ENCODE results near the gene STAC3.

Gene STAC3

GRCh38 chr12:57210461-57210860, 40.5 kb downstream of the STAC3 start:
- no peak for DNase-seq

- DNase-seq, result no peak
Measured at GRCh38 chr12:57209916-57210315, 41.1 kb downstream of the STAC3 start.

GRCh38 chr12:57208631-57209282, 42.2 kb downstream of the STAC3 start:
- no peak for DNase-seq

- DNase-seq, result no peak
Measured at GRCh38 chr12:57207731-57208630, 43.0 kb downstream of the STAC3 start.

GRCh38 chr12:57205931-57206330, 45.1 kb downstream of the STAC3 start:
- DNase-seq, result no peak

GRCh38 chr12:57205186-57205585, 45.8 kb downstream of the STAC3 start:
- no peak for DNase-seq

- DNase-seq, result no peak
Measured at GRCh38 chr12:57204454-57204853, 46.5 kb downstream of the STAC3 start.

GRCh38 chr12:57203791-57204190, 47.2 kb downstream of the STAC3 start:
- no peak for DNase-seq

- no peak for DNase-seq
Measured at GRCh38 chr12:57203201-57203600, 47.8 kb downstream of the STAC3 start.

GRCh38 chr12:57202321-57202720, 48.7 kb downstream of the STAC3 start:
- DNase-seq, result no peak

GRCh38 chr12:57201631-57202030, 49.4 kb downstream of the STAC3 start:
- DNase-seq, result no peak

GRCh38 chr12:57201219-57201618, 49.8 kb downstream of the STAC3 start:
- no peak for DNase-seq

GRCh38 chr12:57200497-57200896, 50.5 kb downstream of the STAC3 start:
- no peak for DNase-seq

GRCh38 chr12:57199191-57199590, 51.8 kb downstream of the STAC3 start:
- DNase-seq, result no peak

- no peak for DNase-seq
Measured at GRCh38 chr12:57198329-57198728, 52.7 kb downstream of the STAC3 start.

GRCh38 chr12:57196956-57197355, 54.0 kb downstream of the STAC3 start:
- no peak for DNase-seq

GRCh38 chr12:57196439-57196838, 54.5 kb downstream of the STAC3 start:
- DNase-seq, result no peak

GRCh38 chr12:57195611-57196371, 55.2 kb downstream of the STAC3 start:
- DNase-seq, result no peak

GRCh38 chr12:57195186-57195585, 55.8 kb downstream of the STAC3 start:
- DNase-seq, result no peak

- DNase-seq, result no peak
Measured at GRCh38 chr12:57194253-57194652, 56.7 kb downstream of the STAC3 start.

GRCh38 chr12:57193706-57194245, 57.2 kb downstream of the STAC3 start:
- DNase-seq, result no peak

Data from fibroblast of skin of scalp (primary cell).